NCI-H2107 (cell line): ENCODE measurements around the gene GAS7.

Experiments
- DNase-seq: peaks from one replicate; lab custom pipeline; 2025; lab: John Stamatoyannopoulos, UW

Gene GAS7

GRCh38 chr17:10130677-10131076, 67.7 kb downstream of the GAS7 start:
- DNase-seq: no peak

- DNase-seq: no peak
Measured at GRCh38 chr17:10130263-10130662, 68.1 kb downstream of the GAS7 start.

DNA sequence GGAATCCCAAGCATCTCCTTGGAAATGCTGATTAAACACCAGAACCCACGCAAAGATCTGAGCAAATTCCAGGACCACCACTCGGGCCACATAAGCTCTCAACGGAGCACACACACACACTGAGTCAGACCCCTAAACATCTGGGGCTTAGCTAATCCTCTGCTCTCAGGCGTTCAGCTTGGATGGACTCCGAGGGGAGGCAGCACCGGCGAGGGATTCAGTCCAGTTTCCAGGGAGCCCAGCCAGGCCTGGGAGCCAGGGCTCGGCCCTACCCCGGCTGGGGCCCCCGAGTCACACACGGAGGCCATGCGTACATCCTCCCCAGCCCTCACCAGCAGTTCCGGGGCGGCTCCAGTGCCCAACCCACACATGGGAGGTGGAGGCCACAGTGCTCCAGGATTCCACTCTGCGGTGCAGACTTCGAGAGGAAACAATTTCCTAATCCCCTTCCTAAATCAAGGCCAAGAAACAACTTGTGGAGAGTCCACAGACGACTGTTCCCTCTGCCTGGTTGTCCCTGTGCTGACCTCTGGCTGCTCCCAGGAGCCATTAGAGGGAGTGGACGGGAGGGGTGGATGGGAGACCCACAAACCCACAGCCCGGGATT, 70.5 kb downstream of the GAS7 start:
- no peak for DNase-seq

GRCh38 chr17:10126616-10127501, 71.5 kb downstream of the GAS7 start:
- no peak for DNase-seq

DNA sequence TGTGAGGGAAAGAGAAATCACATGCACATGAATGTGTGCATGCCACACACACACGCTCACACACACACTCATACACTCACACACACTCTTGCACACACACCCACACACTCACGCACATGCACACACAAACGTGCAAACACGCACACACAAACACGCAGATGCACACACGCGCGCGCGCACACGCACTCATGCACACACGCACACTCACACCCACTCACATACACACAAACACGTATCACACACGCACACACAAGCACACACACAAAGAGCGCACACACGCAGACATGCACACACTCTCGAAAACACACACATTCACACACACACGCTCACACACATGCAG, 72.2 kb downstream of the GAS7 start:
- DNase-seq: no peak

DNA sequence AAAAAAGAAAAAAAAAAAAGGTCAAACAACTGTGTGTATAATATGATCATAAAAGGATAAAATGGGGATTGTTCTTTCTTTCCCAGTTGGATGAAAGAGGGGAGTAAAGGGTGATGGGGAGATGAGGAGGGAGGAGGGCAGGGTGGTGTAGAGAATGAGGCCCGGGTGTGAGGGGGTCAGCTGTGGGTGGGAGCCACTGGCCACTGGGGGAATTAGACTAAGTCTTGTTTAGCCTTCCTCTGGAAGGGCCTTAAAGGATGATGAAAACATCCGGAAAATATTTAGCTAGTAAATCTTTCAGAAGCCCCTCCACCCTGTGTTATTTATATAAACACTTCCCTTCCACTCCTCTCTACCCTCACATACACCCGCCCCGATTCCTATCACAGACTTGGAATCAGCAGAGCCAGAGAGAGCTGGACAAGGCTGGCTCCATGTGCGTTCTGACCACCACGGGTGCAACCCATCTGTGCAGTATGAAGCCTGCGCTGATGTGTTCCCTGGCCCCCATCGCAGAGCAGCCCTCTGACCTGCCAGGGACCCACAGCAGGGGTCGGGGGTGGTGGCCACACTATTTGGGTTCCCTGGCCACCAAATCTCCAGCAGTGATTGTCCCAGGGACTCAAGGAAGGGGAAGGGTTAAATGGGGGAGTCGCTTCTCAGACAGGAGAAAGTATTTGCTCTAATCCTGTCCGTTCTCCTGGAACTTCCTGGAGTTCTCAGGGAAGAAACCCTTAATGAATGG, 72.7 kb downstream of the GAS7 start:
- no peak for DNase-seq

DNA sequence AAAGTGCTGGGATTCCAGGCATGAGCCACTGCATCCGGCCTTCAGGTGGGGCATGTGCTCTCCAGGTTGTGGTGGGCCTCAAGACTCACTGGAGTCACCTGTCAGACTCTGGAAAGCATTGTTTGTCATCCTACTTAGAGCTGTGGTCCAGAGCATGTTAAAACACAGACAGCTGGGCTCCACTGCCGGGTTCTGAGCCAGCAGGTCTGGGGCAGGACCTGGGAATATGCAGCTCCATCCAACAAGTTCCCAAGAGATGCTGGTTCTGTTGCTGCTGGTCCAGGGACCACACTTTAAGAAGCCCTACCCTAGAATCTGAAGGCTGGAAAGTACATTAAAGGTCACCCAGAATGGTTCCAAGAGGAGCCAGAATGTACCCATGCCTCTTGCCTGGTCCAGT, 75.3 kb downstream of the GAS7 start:
- DNase-seq: no peak

DNA sequence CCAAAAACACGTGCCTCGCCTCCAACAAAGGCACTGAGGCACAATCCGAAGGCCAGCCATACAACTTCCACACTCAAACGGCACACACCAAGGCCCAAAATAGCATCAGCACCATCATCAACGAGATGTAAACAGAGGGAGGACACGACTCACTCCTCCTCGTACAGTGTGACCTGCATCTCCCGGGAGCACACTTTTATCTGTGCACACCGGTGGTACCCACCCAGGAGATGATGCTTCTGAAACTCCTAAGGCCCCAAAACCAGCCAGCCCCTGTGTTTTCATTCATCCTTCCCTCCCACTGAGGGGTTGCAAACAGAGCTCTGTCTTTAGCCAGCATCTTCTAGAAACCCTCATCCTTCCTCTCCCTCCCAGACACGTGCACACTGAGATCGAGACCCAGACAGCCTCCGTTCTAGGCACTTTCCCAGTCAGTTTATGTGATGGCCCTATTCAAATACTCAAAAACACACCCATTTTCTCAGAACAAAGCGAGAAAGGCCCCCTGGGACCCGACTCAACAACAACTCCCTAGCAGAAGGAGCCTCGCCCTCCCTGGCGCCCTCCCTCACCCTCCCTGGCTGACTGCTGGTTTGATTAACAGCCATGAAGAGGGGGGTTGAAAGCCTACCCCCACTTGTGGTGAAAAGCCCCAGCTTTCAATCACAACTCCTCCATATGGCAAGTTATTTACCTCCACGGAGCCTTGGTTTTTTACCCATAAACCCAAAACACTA, 76.3 kb downstream of the GAS7 start:
- no peak for DNase-seq

GRCh38 chr17:10120749-10121148, 77.7 kb downstream of the GAS7 start:
- no peak for DNase-seq

- DNase-seq: no peak
Measured at GRCh38 chr17:10120109-10120485, 78.3 kb downstream of the GAS7 start.

DNA sequence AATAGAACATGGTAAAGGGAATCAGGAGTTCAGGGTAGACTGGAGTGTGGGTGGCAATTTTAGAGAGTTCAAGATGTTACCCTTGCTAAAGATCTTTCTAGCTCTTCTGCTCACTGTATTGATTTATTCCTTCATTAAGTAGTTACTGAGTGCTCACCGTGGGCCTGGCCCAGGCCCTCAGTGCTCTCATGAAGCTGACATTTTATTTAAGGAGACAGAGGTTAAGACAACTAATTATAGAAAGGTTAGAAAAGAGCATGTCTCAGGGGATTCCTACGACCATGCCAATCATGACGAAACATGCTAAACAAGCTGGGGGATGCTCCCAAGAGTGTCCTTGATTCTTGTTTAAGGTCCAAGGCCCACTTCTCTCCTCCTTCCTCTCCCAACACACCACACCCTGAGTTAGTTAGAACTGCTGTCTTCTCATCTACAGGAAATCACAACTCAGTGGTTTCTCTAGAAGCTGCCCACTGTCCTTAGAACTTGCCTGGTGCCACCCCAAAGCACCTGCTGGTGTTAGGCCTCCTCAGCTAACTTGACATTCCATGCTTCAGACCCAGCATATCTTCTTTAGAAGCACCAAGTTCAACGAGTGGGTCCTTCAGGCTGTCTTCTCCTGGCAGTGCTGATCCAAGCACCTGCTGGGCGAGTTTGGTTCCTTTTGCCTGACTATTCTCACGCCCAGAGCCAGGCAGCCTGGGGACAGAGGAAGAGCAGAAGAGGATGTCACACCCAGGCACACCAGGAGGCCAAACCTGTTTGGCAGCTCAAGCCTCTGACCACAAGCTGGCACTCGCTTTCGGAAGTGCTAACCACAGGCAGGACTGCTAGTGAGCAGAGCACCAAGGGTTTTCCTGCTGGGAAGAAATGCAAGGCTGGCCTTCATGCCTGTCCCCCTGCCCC, 79.0 kb downstream of the GAS7 start:
- DNase-seq: no peak

- DNase-seq: no peak
Measured at GRCh38 chr17:10118788-10119130, 79.6 kb downstream of the GAS7 start.

DNA sequence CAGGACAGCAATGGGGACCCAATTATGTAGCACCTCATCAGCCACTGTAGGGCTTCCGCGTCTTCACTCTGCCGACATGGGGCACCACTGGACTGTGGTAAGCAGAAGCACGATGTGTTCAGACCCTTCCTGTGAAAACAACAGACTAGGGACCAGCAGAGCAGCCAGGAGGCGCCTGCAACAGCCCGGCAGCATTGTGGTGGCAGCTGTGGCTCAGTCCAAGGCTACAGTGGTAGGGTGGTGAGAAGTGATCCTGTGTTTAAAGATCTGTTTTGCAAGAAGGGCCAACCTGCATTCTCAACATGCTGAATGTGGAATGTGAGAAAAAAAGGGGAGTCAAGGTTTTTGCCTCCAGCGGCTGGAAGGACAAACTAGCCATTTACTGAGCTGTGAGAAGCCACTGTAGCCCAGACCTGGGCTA, 80.8 kb downstream of the GAS7 start:
- no peak for DNase-seq

DNA sequence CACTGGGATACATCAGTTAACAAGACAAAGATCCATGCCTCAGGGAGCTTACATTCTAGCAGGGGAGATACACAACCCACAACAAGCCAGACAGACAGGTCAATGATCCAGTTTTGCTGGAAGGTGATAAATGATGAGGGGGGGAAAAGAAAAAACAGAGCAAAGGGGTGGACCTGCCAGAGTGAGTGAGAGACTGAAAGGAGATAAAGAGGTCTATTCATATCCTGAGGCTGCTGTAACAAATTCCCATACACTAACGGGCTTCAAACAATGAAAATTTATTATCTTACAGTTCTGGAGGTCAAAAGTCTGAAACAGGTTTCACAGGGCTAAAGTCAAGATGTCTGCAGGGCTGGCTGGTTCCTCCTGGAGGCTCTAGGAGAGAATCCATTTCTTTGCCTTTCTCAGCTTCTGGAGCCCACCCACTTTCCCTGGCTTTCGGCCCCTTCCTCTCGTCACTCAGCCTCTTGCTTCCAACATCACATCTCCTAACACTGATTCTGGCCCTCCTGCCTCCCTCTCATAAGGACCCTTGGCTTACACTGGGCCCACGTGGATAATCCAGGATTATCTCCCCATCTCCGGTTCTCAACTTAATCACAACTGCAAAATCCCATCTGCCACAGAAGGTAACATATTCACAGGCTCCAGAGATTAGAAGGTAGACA, 81.5 kb downstream of the GAS7 start:
- no peak for DNase-seq

- DNase-seq: no peak
Measured at GRCh38 chr17:10116267-10116666, 82.1 kb downstream of the GAS7 start.

DNA sequence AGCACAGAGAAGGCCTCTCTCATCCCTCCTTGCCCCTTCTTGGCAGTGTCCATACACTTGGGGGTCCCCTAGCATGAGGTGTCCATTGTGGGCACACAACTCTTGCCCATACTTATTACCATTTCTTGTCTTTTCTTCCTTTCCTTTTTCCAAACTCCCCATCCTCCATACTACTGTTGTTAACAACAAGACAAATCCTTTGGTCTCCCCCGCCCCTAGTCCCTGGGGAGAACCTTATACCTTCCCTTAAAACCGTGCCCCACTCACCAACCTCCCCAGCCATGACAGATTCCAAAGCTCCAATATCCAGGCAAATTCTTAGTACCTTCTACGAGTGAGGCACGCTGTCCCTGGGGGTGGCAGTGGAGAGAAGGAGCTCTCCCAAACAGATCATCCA, 82.9 kb downstream of the GAS7 start:
- no peak for DNase-seq

- no peak for DNase-seq
Measured at GRCh38 chr17:10114931-10115535, 83.4 kb downstream of the GAS7 start.

DNA sequence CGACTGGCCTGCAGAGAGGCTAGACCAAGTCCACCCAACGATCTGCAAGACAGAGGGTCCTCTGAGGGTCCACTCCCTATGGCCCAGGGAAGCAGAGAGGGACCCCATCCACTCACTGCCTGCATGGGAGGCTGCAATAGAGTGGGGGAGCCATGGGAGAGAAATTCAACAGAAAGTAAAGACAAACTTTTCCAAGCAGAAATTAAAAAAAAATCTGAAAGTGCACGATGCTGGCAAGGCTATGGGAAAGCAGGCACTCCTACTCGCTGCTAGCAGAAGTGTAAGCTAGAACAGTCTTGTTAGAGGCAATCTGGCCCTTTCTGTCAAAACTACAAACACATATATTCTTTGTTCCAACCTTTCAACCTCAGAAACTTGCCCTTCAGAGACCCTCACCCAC, 85.4 kb downstream of the GAS7 start:
- DNase-seq: no peak

DNA sequence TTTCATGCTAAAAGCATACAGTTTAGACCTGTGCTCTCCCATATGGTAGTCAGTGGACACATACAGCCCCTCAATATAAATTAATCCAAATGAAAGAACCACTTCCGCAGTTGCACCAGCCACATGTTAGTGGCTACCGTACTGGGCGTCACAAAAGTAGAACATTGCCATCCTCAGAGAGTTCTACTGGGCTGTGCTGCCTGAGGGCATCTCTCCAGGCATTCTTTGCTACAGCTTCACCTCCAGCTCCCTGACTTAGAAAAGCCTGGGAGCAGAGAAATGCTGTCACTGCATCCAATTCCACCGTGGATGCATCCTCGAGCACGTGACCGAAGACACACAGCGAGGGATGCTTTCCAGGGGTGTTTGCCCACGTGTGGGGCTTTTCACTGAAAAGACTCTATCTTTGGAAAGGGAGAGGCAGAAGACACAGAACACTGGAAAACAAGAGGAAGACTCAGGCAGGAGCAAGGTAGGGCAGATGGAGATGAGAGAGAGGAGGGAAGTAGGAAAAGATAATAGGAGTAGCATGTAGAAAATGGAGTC, 86.4 kb downstream of the GAS7 start:
- DNase-seq: no peak

DNA sequence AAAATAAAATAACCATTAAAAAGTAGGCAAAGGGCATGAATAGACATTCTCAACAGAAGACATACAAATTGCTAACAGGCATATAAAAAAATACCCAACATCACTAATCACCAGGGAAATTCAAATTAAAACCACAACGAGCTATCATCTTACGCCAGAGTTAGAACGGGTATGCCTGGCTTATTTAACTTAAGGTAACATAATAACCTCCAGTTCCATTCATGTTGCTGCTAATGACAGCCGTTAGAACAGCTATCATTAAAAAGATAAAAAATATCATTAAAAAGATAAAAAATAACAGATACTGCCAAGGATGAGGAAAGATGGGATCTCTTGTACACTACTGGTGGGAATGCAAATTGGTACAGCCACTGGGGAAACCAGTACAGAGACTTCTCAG, 89.3 kb downstream of the GAS7 start:
- no peak for DNase-seq
